ENCODE measurements around the gene CCHCR1.

- TF ChIP-seq CTCF (IDR thresholded peaks at IDR 0.05): no peak
- no peak for TF ChIP-seq POLR2AphosphoS5 (IDR thresholded peaks at IDR 0.05)
- no peak for TF ChIP-seq POLR2A (IDR thresholded peaks at IDR 0.05)
Observed at GRCh38 chr6:31125586-31126363, 31.8 kb downstream of the CCHCR1 start.
